ENCODE measurements around the gene PADI1. TPM values are rescaled to one million over a fixed set of nuclear protein-coding genes. Genes with fewer than 3 reads are reported as not detected.

The PADI1 gene
- total RNA-seq, 4 donors from 2014 or later = not detected

GRCh38 chr1:17184822-17185484 lies 20.0 kb upstream of the PADI1 start:
- H3K36me3 ChIP-seq = no peaks in the 10 kb centered on the region
- no peaks in the 10 kb centered on the region for H3K9me3 ChIP-seq
- TF ChIP-seq POLR2A (IDR thresholded peaks at IDR 0.05) (no peak), CTCF (IDR thresholded peaks at IDR 0.05 in 4 of 5, conservative IDR thresholded peaks at IDR 0.05 in 1 of 5) (no peak)
- ATAC-seq (no peak), DNase-seq (no peak)
- no peak overlapping the region for H3K4me3 ChIP-seq
- H3K27me3 ChIP-seq = peaks cover 0 to 19% (median 0%) of the 10 kb centered on the region in 3 donors
- H3K4me1 ChIP-seq = no peaks in the 10 kb centered on the region
- intact Hi-C loops (cut with DNase I; ENCODE audit: low total_unique reads) = no loop called here
- no peak overlapping the region for H3K27ac ChIP-seq
- in situ Hi-C loops (cut with MboI; ENCODE audit: low sequenced_read_pairs in 4 of 4) = no loop called here

GRCh38 chr1:17185485-17185860 lies 19.5 kb upstream of the PADI1 start:
- in situ Hi-C loops (cut with MboI; ENCODE audit: low sequenced_read_pairs in 4 of 4) = no loop called here
- Histone ChIP-seq H3K36me3 (no peaks in the 10 kb centered on the region), H3K27ac (no peak overlapping the region), H3K4me1 (no peaks in the 10 kb centered on the region), H3K4me3 (no peak overlapping the region), H3K9me3 (no peaks in the 10 kb centered on the region), H3K27me3 (peaks cover 0 to 16% (median 0%) of the 10 kb centered on the region in 3 donors)
- ATAC-seq (no peak), DNase-seq (no peak)
- TF ChIP-seq POLR2A (IDR thresholded peaks at IDR 0.05) = no peak
- no peak for TF ChIP-seq CTCF (IDR thresholded peaks at IDR 0.05 in 4 of 5, conservative IDR thresholded peaks at IDR 0.05 in 1 of 5)
- intact Hi-C loops (cut with DNase I; ENCODE audit: low total_unique reads) = no loop called here

DNA sequence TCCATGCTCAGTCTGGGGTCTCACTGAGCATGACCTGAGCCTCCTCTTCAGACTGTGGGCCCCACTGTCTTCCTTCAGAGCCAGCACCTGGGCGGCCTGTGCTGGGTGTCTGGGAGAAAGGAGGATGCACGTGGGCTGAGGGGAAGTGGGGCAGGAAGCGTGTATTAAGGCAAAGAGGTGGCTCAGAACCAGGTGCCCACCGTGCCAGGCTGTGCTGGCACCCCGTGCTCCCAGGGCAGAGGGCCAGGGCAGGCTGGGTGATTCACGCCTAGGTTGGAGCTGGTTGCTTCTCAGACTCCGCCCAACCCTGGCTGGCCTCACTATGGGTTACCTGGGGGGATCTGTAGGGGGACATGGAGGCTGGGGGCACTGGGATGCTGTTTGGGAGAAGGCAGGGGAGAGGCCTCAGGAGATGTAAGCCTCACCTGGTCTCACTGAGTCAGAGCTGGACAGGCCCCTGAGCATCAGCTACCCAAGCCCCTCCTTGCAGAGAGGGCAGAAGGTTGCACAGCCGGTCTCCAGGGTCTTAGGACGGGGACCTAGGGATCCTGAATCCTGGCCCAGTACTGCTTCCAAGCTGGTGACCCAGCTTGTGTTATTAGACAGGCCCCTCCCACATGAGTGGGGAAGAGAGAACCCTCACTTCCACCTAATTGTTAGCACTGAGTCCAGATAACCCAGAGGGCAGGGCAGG lies 18.6 kb upstream of the PADI1 start:
- Histone ChIP-seq H3K27me3 (peaks cover 0 to 15% (median 0%) of the 10 kb centered on the region in 3 donors), H3K27ac (no peak overlapping the region), H3K36me3 (no peaks in the 10 kb centered on the region), H3K4me3 (no peak overlapping the region), H3K4me1 (no peaks in the 10 kb centered on the region), H3K9me3 (no peaks in the 10 kb centered on the region)
- intact Hi-C loops (cut with DNase I; ENCODE audit: low total_unique reads) (no loop called here), in situ Hi-C loops (cut with MboI; ENCODE audit: low sequenced_read_pairs in 4 of 4) (no loop called here)
- DNase-seq = no peak
- TF ChIP-seq CTCF (IDR thresholded peaks at IDR 0.05 in 4 of 5, conservative IDR thresholded peaks at IDR 0.05 in 1 of 5) = no peak
- TF ChIP-seq POLR2A (IDR thresholded peaks at IDR 0.05) = no peak
- ATAC-seq = no peak

DNA sequence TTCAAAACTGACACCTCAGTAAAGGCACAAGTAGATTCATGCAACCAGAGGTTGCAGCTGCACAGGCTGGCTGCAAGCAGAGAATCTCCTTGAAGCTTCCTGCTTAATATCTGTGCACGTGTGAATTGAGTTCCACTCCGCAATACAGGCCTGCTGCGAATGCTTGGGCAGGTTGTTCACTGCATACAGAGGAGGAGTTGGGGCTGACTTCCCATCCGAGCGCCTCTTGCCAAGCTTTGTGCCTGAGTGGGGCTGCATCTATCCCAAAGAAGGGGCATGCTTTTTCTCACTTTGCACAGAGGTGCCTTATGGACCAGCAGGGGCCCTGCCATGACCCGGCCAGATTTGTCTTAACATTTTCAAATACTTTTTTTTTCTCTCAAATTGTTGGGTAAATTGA lies 17.9 kb upstream of the PADI1 start:
- no peaks in the 10 kb centered on the region for H3K4me1 ChIP-seq
- no peak for ATAC-seq
- H3K27ac ChIP-seq = no peak overlapping the region
- no peak for DNase-seq
- H3K36me3 ChIP-seq = no peaks in the 10 kb centered on the region
- intact Hi-C loops (cut with DNase I; ENCODE audit: low total_unique reads) = no loop called here
- no peak overlapping the region for H3K4me3 ChIP-seq
- TF ChIP-seq POLR2A (IDR thresholded peaks at IDR 0.05) (no peak), CTCF (IDR thresholded peaks at IDR 0.05 in 4 of 5, conservative IDR thresholded peaks at IDR 0.05 in 1 of 5) (no peak)
- peaks cover 0 to 9% (median 0%) of the 10 kb centered on the region in 3 donors for H3K27me3 ChIP-seq
- H3K9me3 ChIP-seq = no peaks in the 10 kb centered on the region
- in situ Hi-C loops (cut with MboI; ENCODE audit: low sequenced_read_pairs in 4 of 4) = no loop called here

All from gastrocnemius medialis (tissue), 4 donors.